GM21723 (cell line): ENCODE measurements around the gene SKIL.

Source experiments
- ATAC-seq: cut with Tn5 transposase; IDR thresholded peaks from one replicate; pipeline ENCODE4 v1.9.1; 2021; ENCODE audit warnings: mild to moderate bottlenecking, moderate library complexity; ENCODE audit not compliant: unreplicated experiment

Gene SKIL

GRCh38 chr3:170436697-170437096 is 79.2 kb downstream of the SKIL start:
- ATAC-seq, result no peak

GRCh38 chr3:170437176-170437575 is 79.7 kb downstream of the SKIL start:
- no peak for ATAC-seq

- no peak for ATAC-seq
Observed at GRCh38 chr3:170437696-170438407, 80.3 kb downstream of the SKIL start.

- ATAC-seq, result no peak
Observed at GRCh38 chr3:170438836-170439235, 81.3 kb downstream of the SKIL start.

- no peak for ATAC-seq
Observed at GRCh38 chr3:170440344-170440743, 82.8 kb downstream of the SKIL start.

- no peak for ATAC-seq
Observed at GRCh38 chr3:170441412-170441811, 83.9 kb downstream of the SKIL start.

- no peak for ATAC-seq
Observed at GRCh38 chr3:170442947-170443346, 85.4 kb downstream of the SKIL start.

GRCh38 chr3:170443457-170443856 is 85.9 kb downstream of the SKIL start:
- no peak for ATAC-seq
